Mesenteric fat pad (tissue), 1 donor: ENCODE measurements around the gene ACO1. TPM values are rescaled to one million over a fixed set of nuclear protein-coding genes. Genes with fewer than 3 reads are reported as not detected.
A peak's percentile ranks its signal among the peaks of the same experiment; 100 is the strongest.
"Not testable (repeated sequence)": the region's sequence is repeated elsewhere in the genome, so short reads cannot be mapped to it uniquely, and the experiment has no call there.

Source experiments
- DNase-seq: peaks from one replicate; pipeline ENCODE4 v3.0.0-alpha.2; 2020; ENCODE audit warnings: low spot score
- long read RNA-seq: library from polyadenylated mRNA; unstranded; transcript quantifications from one replicate; pipeline ENCODE4 v2.0.0, GENCODE V29; 2020
- total RNA-seq: library from RNA; stranded (reverse); fragmentation: NEBNext Ultra II Directional; extraction: Animal tissue kit (Norgen Biotek cat#: 25700); gene quantifications from one replicate; pipeline ENCODE4 v1.2.1, GENCODE V29; 2021
- donor health status: DM: yes; HTN: yes; CAD: no.

ACO1 gene
- 237 TPM for total RNA-seq
- long read RNA-seq, full-length matches to known transcripts = 330 of 579 reads
- long read RNA-seq, partial matches to known transcripts = 205 of 579 reads
- long read RNA-seq, other reads (novel, unspliced or antisense) = 44 of 579 reads

GRCh38 chr9:32384364-32385151, at the start of gene ACO1:
TSS of gene ACO1 (plus strand) at chr9:32384643. CDS start at chr9:32405507, 20,864 bp downstream.
- peak; percentile 96 for DNase-seq

GRCh38 chr9:32334916-32335895, 49.2 kb upstream of the ACO1 start:
- no peak for DNase-seq

GRCh38 chr9:32339424-32339823, 45.0 kb upstream of the ACO1 start:
- no peak for DNase-seq

GRCh38 chr9:32340361-32340760, 44.1 kb upstream of the ACO1 start:
- DNase-seq = no peak

- DNase-seq = no peak
Observed at GRCh38 chr9:32344551-32345182, 39.8 kb upstream of the ACO1 start.

- DNase-seq = no peak
Observed at GRCh38 chr9:32345243-32345642, 39.2 kb upstream of the ACO1 start.

GRCh38 chr9:32347571-32347970, 36.9 kb upstream of the ACO1 start:
- DNase-seq = no peak

GRCh38 chr9:32348106-32348695, 36.2 kb upstream of the ACO1 start:
- DNase-seq = no peak

- no peak for DNase-seq
Observed at GRCh38 chr9:32349013-32349412, 35.4 kb upstream of the ACO1 start.

GRCh38 chr9:32350682-32351081, 33.8 kb upstream of the ACO1 start:
- DNase-seq = no peak

GRCh38 chr9:32351845-32352244, 32.6 kb upstream of the ACO1 start:
- DNase-seq = no peak

GRCh38 chr9:32353476-32353875, 31.0 kb upstream of the ACO1 start:
- not testable (repeated sequence) for DNase-seq

GRCh38 chr9:32359452-32359851, 25.0 kb upstream of the ACO1 start:
- DNase-seq = no peak

- DNase-seq = no peak
Observed at GRCh38 chr9:32360983-32361673, 23.3 kb upstream of the ACO1 start.

GRCh38 chr9:32371279-32371678, 13.2 kb upstream of the ACO1 start:
- no peak for DNase-seq

GRCh38 chr9:32371679-32372078, 12.8 kb upstream of the ACO1 start:
- no peak for DNase-seq

GRCh38 chr9:32376285-32376684, 8.2 kb upstream of the ACO1 start:
- DNase-seq = no peak

- DNase-seq = no peak
Observed at GRCh38 chr9:32378496-32378895, 5.9 kb upstream of the ACO1 start.

GRCh38 chr9:32378993-32379729, 5.3 kb upstream of the ACO1 start:
- no peak for DNase-seq

- no peak for DNase-seq
Observed at GRCh38 chr9:32380944-32381343, 3.5 kb upstream of the ACO1 start.
